ENCODE measurements around the gene GPC5.

DNA sequence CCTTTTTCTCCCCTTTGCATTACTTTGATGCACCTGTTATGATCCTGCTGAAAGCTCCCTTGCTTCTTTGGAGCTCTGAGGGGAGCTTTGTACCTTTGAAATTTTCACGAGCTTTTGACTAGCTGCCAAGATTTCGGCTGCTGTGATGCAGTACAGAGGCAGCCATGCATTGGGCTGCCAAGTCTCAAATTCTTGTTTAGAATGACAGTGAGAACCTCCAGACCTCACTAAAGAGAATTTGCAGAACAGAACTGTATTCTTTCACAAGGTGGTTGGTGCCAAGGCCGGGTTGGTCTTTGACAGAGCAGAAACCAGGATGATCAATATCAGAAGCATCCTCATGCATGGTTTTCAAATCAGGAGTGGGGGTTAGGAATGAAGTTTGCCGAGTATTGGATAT lies 414.8 kb downstream of the GPC5 start:
- no peak for TF ChIP-seq OVOL3 (tag by site-specific recombination; IDR thresholded peaks at IDR 0.05)
- TF ChIP-seq ZFP37 (tag by site-specific recombination; IDR thresholded peaks at IDR 0.05), result no peak
- no peak for TF ChIP-seq ZBTB8A (tag by site-specific recombination; IDR thresholded peaks at IDR 0.05)
- TF ChIP-seq, protein P1, sequence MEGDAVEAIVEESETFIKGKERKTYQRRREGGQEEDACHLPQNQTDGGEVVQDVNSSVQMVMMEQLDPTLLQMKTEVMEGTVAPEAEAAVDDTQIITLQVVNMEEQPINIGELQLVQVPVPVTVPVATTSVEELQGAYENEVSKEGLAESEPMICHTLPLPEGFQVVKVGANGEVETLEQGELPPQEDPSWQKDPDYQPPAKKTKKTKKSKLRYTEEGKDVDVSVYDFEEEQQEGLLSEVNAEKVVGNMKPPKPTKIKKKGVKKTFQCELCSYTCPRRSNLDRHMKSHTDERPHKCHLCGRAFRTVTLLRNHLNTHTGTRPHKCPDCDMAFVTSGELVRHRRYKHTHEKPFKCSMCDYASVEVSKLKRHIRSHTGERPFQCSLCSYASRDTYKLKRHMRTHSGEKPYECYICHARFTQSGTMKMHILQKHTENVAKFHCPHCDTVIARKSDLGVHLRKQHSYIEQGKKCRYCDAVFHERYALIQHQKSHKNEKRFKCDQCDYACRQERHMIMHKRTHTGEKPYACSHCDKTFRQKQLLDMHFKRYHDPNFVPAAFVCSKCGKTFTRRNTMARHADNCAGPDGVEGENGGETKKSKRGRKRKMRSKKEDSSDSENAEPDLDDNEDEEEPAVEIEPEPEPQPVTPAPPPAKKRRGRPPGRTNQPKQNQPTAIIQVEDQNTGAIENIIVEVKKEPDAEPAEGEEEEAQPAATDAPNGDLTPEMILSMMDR (tag by site-specific recombination; IDR thresholded peaks at IDR 0.05), result no peak
- TF ChIP-seq, protein P2, sequence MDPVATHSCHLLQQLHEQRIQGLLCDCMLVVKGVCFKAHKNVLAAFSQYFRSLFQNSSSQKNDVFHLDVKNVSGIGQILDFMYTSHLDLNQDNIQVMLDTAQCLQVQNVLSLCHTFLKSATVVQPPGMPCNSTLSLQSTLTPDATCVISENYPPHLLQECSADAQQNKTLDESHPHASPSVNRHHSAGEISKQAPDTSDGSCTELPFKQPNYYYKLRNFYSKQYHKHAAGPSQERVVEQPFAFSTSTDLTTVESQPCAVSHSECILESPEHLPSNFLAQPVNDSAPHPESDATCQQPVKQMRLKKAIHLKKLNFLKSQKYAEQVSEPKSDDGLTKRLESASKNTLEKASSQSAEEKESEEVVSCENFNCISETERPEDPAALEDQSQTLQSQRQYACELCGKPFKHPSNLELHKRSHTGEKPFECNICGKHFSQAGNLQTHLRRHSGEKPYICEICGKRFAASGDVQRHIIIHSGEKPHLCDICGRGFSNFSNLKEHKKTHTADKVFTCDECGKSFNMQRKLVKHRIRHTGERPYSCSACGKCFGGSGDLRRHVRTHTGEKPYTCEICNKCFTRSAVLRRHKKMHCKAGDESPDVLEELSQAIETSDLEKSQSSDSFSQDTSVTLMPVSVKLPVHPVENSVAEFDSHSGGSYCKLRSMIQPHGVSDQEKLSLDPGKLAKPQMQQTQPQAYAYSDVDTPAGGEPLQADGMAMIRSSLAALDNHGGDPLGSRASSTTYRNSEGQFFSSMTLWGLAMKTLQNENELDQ (tag by site-specific recombination; IDR thresholded peaks at IDR 0.05; ENCODE audit: low read depth), result no peak

All from HEK293 (cell line).